PC-3 (cell line): ENCODE results near the gene TAF12. TPM values are rescaled to one million over a fixed set of nuclear protein-coding genes. Genes with fewer than 3 reads are reported as not detected.
"Not testable (repeated sequence)": the region's sequence is repeated elsewhere in the genome, so short reads cannot be mapped to it uniquely, and the experiment has no call there.

Source experiments
- ATAC-seq: fragments of 200-7000 bp; cut with Tn5 transposase; 2 replicates; pipeline ENCODE4 v1.9.1; 2020; ENCODE audit warnings: mild to moderate bottlenecking, moderate library complexity
- BruUV-seq: library from RNA; stranded (reverse); fragments of 400-500 nt; replicated peaks from 2 replicates; lab custom pipeline; 2021; lab: Mats Ljungman, UMichigan
- CTCF ChIA-PET: fragments of 300-600 bp; sonication (Branson Sonifier 250); formaldehyde crosslinking; loops from one replicate; lab custom pipeline; 2022; ENCODE audit warnings: antibody characterized with exemption; lab: Charles Lee
- POLR2A ChIA-PET: fragments of 300-600 bp; sonication (Branson Sonifier 250); formaldehyde crosslinking; loops from one replicate; lab custom pipeline; 2022; ENCODE audit warnings: antibody characterized with exemption; ENCODE audit not compliant: unreplicated experiment; lab: Charles Lee
- DNase-seq: peaks from one replicate; pipeline ENCODE4 v3.0.0-alpha.2; 2015
- H2AFZ ChIP-seq: fragments of 300-600 bp; sonication (generic); 2 replicates; pipeline ENCODE4 v1.6.0; 2016; ENCODE audit warnings: antibody characterized with exemption, low read length
- H3F3A ChIP-seq: fragments of 300-600 bp; sonication (generic); one replicate; pipeline ENCODE4 v1.6.0; 2017; ENCODE audit warnings: antibody characterized with exemption, low read length, control low read depth, mild to moderate bottlenecking; ENCODE audit not compliant: unreplicated experiment
- H3K27ac ChIP-seq: fragments of 300-600 bp; sonication (generic); 2 replicates; pipeline ENCODE4 v1.5.1; 2016; ENCODE audit warnings: mild to moderate bottlenecking, low read length
- H3K27me3 ChIP-seq: fragments of 300-600 bp; sonication (generic); 2 replicates; pipeline ENCODE4 v1.6.1; 2016; ENCODE audit warnings: low read length, mixed read lengths
- H3K36me3 ChIP-seq: fragments of 300-600 bp; sonication (generic); 2 replicates; pipeline ENCODE4 v1.6.1; 2016; ENCODE audit warnings: low read depth, mixed run types, low read length, mixed read lengths
- H3K4me1 ChIP-seq: fragments of 300-600 bp; sonication (generic); 2 replicates; pipeline ENCODE4 v1.5.1; 2016; ENCODE audit warnings: low read length; ENCODE audit not compliant: insufficient read depth
- H3K4me2 ChIP-seq: fragments of 300-600 bp; sonication (generic); 2 replicates; pipeline ENCODE4 v1.6.0; 2016; ENCODE audit warnings: low read length
- H3K4me3 ChIP-seq: fragments of 300-600 bp; sonication (generic); 2 replicates; pipeline ENCODE4 v1.5.1; 2016; ENCODE audit warnings: mild to moderate bottlenecking, low read length, mixed read lengths
- H3K79me2 ChIP-seq: fragments of 300-600 bp; sonication (generic); 2 replicates; pipeline ENCODE4 v1.6.1; 2017; ENCODE audit warnings: low read length, mixed read lengths
- H3K9ac ChIP-seq: fragments of 300-600 bp; sonication (generic); 2 replicates; pipeline ENCODE4 v1.6.0; 2016; ENCODE audit warnings: mild to moderate bottlenecking, low read length
- H3K9me2 ChIP-seq: fragments of 300-600 bp; sonication (generic); replicated peaks from 2 replicates; pipeline ENCODE4 v1.6.1; 2016; ENCODE audit warnings: mixed run types, low read length, mixed read lengths
- H3K9me3 ChIP-seq: fragments of 300-600 bp; sonication (generic); 2 replicates; pipeline ENCODE4 v1.6.1; 2016; ENCODE audit warnings: low read length, mixed read lengths
- H4K20me1 ChIP-seq: fragments of 300-600 bp; sonication (generic); 2 replicates; pipeline ENCODE4 v1.6.1; 2016; ENCODE audit warnings: low read length, mixed read lengths
- CTCF ChIP-seq: fragments of 300-600 bp; sonication (generic); conservative IDR thresholded peaks from 2 replicates; pipeline ENCODE4 v1.5.1; 2017; ENCODE audit warnings: antibody characterized with exemption, low read depth, mild to moderate bottlenecking, low read length
- EZH2 ChIP-seq: fragments of 300-600 bp; sonication (generic); IDR thresholded peaks from one replicate; pipeline ENCODE4 v1.6.1; 2017; ENCODE audit warnings: antibody characterized with exemption, mild to moderate bottlenecking, low read length; ENCODE audit not compliant: unreplicated experiment
- EZH2phosphoT487 ChIP-seq: fragments of 300-600 bp; sonication (generic); IDR thresholded peaks from 2 replicates; pipeline ENCODE4 v1.6.1; 2018; ENCODE audit warnings: mild to moderate bottlenecking, antibody characterized with exemption, low read length, borderline replicate concordance
- intact Hi-C: fragments of 100-400 bp; cut with micrococcal nuclease; formaldehyde crosslinking; loops from 2 replicates; pipeline ENCODE4 v1.9.0; 2023
- total RNA-seq: library from RNA; depleted of rRNA; stranded (reverse); fragments of >200 nt; gene quantifications from 2 replicates; pipeline ENCODE4 v1.2.3, GENCODE V29; 2014

Gene TAF12
- total RNA-seq, 1 experiment from 2014 or later: 44.1 TPM

GRCh38 chr1:28663871-28664470, 21.1 kb upstream of the TAF12 start:
- no peaks in the 10 kb centered on the region for H3K9me3 ChIP-seq
- ATAC-seq: no peak
- no peak overlapping the region for H3K9ac ChIP-seq
- H3K4me2 ChIP-seq: no peak overlapping the region
- no peak overlapping the region for H3K27ac ChIP-seq
- TF ChIP-seq EZH2 (no peak), EZH2phosphoT487 (no peak), CTCF (no peak)
- no peaks in the 10 kb centered on the region for H3K27me3 ChIP-seq
- no peak overlapping the region for H2AFZ ChIP-seq
- no peak overlapping the region for H3K4me3 ChIP-seq
- H3K4me1 ChIP-seq: peaks cover 5% of the 10 kb centered on the region; the same call in 1 of the 2 replicates
- no peaks in the 10 kb centered on the region for H3F3A ChIP-seq
- POLR2A ChIA-PET: no interaction called here
- BruUV-seq: no TSS peak
- no peak for DNase-seq
- H3K79me2 ChIP-seq: peaks cover 4% of the 10 kb centered on the region; the same call in 1 of the 2 replicates
- CTCF ChIA-PET: no interaction called here
- H3K9me2 ChIP-seq: no peaks in the 10 kb centered on the region
- no peaks in the 10 kb centered on the region for H3K36me3 ChIP-seq
- intact Hi-C loops: no loop called here
- no peaks in the 10 kb centered on the region for H4K20me1 ChIP-seq

DNA sequence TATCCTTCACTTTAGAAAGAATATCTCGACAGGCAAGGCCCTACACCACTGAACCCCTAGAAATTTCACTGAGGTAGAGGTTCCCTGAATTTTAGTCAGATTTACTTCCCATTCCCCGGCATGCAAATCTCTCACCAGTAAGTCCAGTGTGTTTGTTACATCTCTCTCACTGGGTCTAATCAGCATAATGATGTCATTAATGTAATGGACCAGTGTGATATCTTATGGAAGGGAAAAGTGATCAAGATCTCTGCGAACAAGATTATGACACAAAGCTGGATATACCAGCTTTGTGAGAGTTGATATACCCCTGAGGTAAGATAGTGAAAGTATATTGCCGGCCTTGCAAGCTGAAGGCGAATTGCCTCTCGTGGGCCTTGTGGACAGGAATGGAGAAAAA, 13.5 kb upstream of the TAF12 start:
- Histone ChIP-seq H3K4me1 (no peaks in the 10 kb centered on the region), H3K4me2 (no peak overlapping the region), H3K9me2 (no peaks in the 10 kb centered on the region), H3F3A (no peaks in the 10 kb centered on the region), H3K9me3 (no peaks in the 10 kb centered on the region), H3K27ac (no peak overlapping the region), H3K36me3 (no peaks in the 10 kb centered on the region), H3K27me3 (no peaks in the 10 kb centered on the region), H3K9ac (no peak overlapping the region), H4K20me1 (no peaks in the 10 kb centered on the region), H2AFZ (no peak overlapping the region), H3K79me2 (no peaks in the 10 kb centered on the region), H3K4me3 (no peak overlapping the region)
- ChIA-PET POLR2A (no interaction called here), CTCF (no interaction called here)
- TF ChIP-seq EZH2phosphoT487 (no peak), EZH2 (no peak), CTCF (no peak)
- no peak for DNase-seq
- intact Hi-C loops: no loop called here
- ATAC-seq: no peak
- BruUV-seq: no TSS peak

- BruUV-seq, H3K4me1 ChIP-seq, H3F3A ChIP-seq, DNase-seq, H3K9me3 ChIP-seq, CTCF ChIA-PET, H3K4me3 ChIP-seq, H2AFZ ChIP-seq, H4K20me1 ChIP-seq, intact Hi-C loops, ATAC-seq, H3K4me2 ChIP-seq, H3K79me2 ChIP-seq, H3K9me2 ChIP-seq, POLR2A ChIA-PET, H3K27ac ChIP-seq, H3K36me3 ChIP-seq, H3K9ac ChIP-seq, H3K27me3 ChIP-seq: not testable (repeated sequence)
These were observed 12.8 kb upstream of the TAF12 start for GRCh38 chr1:28655448-28656311.

GRCh38 chr1:28653870-28654269, 11.0 kb upstream of the TAF12 start:
- H3K4me3 ChIP-seq, H3K9me3 ChIP-seq, intact Hi-C loops, H4K20me1 ChIP-seq, H2AFZ ChIP-seq, H3K79me2 ChIP-seq, POLR2A ChIA-PET, H3K27me3 ChIP-seq, H3K4me2 ChIP-seq, H3F3A ChIP-seq, H3K27ac ChIP-seq, H3K4me1 ChIP-seq, BruUV-seq, H3K9me2 ChIP-seq, H3K9ac ChIP-seq, H3K36me3 ChIP-seq: not testable (repeated sequence)
- DNase-seq (peak; percentile 57), ATAC-seq (peak; percentile 47; the same call in 1 of the 2 replicates)
- CTCF ChIA-PET: interaction anchor here (0.7 kb wide), 1 partner anchor 13 kb away, joined by 5 read pairs; no protein-coding TSS in a partner anchor

GRCh38 chr1:28653063-28653462, 10.2 kb upstream of the TAF12 start:
- H3K4me2 ChIP-seq, H3K27ac ChIP-seq, H3K4me3 ChIP-seq, H3K79me2 ChIP-seq, H3K9me3 ChIP-seq, POLR2A ChIA-PET, BruUV-seq, H3K9me2 ChIP-seq, ATAC-seq, H2AFZ ChIP-seq, intact Hi-C loops, H4K20me1 ChIP-seq, H3K27me3 ChIP-seq, H3K9ac ChIP-seq, H3F3A ChIP-seq, DNase-seq, H3K36me3 ChIP-seq, H3K4me1 ChIP-seq: not testable (repeated sequence)
- CTCF ChIA-PET: interaction anchor here (0.7 kb wide), 1 partner anchor 12 kb away, joined by 5 read pairs; no protein-coding TSS in a partner anchor
